Upper lobe of left lung (tissue), 4 donors: Measurements from ENCODE around the gene HID1.

Experiments used
- CTCF ChIP-seq, 6 experiments: fragments of 450-650 bp in 4 of 6; fragments of 200-600 bp in 2 of 6; sonication (generic) in 2 of 6; IDR thresholded peaks; one replicate each; pipeline ENCODE4 v1.5.1; 2016 to 2019; ENCODE audit warnings: antibody characterized with exemption in 6 of 6
- EP300 ChIP-seq, 4 donors: sonication (generic); formaldehyde crosslinking; IDR thresholded peaks; one replicate each; pipeline ENCODE4 v1.5.1; 2017; ENCODE audit warnings: antibody characterized with exemption in 4 of 4, control low read depth in 2 of 4
- POLR2A ChIP-seq, 4 donors: fragments of 450-650 bp; IDR thresholded peaks; one replicate each; pipeline ENCODE4 v1.5.1; 2016 to 2017; ENCODE audit warnings: antibody characterized with exemption in 4 of 4, mild to moderate bottlenecking in 2 of 4

DNA sequence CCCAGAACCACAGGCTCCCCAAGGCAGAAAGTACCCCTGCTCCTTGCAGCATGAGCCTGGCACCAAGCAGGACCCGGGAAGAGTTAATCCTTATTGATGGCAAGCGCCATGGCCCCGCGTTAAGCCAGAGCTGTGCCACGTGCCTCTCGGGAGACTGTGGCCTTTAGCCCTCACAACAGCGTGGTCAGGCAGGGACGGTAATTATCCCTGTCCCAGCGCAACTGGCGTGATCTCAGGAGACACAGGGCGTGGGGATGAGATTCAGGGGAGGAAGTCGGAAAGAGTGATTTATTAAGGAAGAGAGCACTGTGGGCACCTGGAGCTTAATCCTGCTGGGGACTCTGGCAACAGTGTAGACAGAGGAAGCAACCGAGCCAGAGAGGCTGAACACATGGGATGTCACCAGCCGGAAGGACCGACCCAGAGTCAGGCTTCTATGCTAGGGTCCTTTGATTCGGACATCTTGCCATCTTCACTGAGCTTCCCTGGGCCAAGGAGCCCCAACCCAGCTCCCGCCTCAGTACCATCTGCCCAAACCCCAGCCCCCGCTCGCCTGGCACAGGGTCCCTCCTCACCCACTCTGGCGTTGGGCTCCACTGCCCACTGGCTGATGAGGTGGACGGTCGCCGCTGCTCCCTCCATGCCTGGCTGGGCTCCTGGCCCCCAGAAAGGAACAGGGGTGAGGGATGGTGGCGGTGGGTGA is 20.0 kb downstream of the HID1 start:
- TF ChIP-seq CTCF (IDR thresholded peaks at IDR 0.05) (no peak), POLR2A (IDR thresholded peaks at IDR 0.05) (no peak), EP300 (IDR thresholded peaks at IDR 0.05) (no peak)
